ENCODE measurements around the gene CSF1R.

CSF1R gene

DNA sequence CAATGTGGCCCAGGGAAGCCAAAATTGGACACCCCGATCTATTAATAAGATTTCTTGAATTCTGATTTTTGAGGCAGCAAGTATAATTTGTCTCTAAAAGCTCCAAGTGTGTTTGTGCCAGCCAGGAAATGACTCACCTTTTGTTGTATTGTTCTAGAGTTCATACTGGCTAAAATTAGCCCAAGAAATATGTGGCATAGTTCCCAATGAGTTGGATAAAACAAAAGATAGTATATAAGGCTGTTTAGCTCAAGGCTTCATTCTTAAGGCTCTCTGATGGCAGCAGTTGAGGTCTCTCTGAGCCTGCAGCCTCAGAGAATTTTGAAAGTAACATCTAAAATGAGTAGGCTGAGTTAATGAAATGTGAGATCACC is 64.2 kb downstream of the CSF1R start:
- no peak for DNase-seq

DNA sequence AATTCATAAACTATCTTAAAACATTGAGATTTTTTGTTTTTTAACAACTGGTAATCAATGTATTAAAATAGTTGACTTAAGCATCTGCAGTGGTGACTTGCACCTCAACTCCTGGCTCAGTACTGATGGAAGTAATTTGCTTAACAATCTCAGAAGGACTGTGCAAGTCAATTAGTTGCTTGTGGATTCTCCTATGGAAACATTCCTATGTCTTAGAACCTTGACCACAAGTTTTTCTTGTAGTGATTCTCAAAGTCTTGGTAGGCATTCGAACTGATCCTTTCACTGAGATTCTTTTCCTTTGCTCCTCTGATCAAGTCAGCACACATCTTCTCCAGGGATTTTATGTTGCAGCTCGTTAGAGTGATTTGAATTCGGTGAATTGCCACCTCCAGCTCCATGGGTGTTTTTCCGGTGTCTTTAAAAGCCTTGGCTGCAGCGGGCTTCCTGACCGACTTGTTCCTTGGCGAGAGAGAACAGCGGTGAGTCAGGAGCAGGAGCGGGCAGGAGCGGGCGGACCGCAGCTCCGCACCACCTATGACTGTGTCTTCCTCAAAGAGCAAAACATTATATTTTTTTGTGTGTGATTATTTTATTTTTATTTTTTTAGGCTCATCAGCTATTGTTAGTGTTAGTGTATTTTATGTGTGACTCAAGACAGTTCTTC is 64.7 kb downstream of the CSF1R start:
- no peak for DNase-seq

DNA sequence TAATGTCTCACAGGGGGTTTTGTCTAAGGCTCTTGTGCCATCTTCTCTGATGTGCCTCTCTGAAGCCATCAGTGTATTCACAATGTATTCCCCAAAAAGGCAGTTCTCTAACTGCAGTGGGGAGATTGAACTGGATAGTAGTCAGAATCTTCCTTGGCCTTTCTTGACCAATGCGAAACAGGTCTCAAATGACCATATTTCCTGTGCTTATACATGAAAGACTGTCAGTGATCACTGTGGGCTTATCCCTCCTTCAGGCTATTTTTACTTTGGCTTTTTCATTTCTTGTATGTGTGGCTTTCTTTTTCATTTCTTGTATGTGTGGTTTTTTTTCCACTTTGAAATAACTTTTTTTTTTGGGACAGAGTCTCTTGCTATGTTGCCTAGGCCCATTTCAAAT is 66.1 kb downstream of the CSF1R start:
- no peak for DNase-seq

DNA sequence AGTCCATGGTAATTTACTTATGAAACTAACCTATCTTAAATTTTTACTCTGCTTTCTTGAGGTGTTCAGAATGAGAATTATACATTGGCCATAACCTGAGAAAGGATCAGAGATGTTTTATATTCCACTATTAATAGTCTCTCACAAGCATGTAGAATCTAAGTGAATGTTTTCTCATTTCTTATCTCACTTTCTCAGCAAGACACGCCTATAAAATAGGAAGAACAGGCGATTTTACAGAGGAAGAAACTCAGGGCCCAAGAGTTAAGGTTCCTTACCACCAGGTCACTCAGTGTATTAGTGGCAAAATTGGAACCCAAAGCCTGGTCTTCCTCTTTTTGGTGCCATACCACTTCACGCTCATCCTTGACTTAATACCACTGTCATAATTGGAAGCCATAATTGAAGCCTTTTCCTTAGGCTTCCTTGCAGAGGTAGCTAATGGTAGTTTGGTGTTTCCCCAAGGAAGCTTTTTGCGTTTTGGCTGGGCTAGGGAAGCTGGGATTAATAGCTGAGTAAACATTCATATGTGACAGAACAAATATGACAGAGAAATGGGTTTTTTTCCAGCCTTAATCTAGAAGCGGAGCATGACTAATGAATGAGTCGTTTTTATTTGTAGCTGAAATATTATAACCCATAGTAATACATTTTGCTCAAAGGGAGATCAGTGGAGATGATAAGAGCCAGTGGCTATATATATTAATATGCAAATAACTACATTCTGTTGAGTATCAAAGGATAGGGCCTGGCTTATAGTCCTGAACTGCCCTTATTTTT is 68.9 kb downstream of the CSF1R start:
- no peak for DNase-seq

DNA sequence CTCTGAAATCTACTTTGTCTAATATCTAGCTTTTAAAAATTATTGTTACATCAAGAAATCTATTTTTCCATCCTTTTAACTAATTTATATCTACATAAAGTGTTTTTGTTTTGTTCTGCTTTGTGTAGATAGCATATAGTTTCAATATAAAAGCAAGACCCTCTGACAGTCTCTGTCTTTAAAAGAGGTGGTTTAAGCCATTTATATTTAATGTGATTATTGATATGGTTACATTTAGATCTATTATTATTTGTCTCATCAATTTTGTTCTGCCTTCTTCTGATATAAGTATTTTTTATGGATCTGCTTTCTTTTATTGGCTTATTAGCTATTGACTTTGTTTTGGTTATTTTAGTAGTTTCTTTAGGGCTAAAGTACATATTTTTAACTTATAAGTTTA is 69.8 kb downstream of the CSF1R start:
- DNase-seq = no peak

DNA sequence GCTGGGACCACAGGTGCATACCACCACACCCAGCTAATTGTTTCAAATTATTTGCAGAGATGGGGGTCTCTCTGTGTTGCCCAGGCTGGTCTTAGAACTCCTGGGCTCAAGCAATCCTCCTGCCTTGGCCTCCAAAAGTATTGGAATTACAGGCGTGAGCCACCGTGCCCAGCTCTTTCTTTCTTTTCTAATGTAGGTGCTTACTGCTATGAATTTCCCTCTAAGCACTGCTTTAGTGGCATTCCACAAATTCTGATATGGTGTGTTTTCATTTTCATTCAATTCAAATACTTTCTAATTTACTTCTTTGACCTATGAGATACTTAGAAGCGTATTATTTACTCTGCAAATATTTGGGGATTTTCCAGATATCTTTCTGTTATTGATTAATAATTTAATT is 70.9 kb downstream of the CSF1R start:
- no peak for DNase-seq

DNA sequence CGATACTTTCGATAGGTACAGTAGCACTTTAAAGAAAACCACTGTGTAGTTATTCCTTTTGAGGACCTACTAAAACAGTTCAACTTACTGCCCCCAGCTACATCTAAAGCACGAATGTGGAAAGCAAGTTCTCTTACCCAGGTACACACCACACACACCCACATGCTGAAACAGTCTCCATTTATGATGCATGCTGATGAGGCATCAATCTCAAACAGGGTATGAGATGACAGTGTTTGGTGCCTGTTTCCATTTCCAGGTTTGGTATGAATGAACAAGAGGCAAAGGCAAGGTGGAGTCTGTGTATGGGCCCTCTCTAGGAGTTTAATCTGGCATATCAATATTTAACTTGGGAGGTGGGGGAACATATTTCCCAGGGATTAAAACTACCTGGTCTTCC is 71.9 kb downstream of the CSF1R start:
- DNase-seq = no peak

DNA sequence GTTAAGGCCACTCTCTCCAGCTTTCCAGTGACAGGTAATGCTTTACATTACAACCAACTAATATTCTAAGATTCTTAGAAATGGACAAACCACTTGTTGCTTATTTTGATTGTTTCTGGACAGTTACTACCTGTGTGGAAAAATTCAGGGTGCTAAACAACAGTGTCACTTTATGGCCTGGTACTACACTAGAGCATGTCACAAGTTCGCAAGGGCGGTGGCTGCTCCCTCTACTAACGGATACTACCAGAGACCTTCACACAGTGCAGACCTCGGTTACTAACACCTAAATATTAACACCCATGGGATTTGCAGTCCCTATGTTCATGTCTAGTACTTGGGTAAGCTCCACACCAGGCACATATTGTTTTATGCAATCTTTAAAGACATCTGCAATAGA is 72.4 kb downstream of the CSF1R start:
- DNase-seq = no peak

DNA sequence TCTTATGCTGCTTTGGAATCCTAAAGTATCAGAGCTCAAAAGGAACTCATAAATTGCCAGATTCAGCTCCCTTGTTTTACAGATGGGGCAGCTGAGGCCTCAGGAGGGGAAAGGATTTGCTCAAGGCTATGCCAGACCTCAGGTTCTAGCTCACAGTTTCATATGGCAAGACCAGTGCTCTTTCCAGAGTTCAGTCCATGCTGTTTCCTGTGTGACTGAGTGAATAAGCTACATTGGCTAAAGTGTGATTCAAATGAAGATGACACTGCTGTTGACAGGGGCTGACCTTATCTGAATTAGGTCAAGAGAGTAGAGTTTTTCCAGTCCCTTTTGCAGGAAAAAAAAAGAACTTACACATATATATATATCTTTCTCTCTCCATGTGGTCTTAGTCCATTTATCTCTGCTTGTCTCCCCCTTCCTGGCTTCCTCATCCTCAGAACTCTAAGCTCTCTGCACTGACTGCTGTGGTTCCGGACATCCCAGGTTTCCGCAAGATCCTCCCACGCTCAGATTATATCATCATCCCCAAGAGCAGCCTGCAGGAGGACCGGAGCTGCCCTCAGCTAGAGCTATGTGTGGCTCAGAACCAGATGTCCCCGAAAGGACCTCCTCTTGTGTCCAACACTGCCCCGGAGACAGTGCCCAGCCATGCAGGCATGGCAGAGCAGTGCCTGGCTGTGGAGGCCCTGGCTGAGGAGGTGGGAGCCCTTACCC is 76.5 kb downstream of the CSF1R start:
- DNase-seq = no peak

DNA sequence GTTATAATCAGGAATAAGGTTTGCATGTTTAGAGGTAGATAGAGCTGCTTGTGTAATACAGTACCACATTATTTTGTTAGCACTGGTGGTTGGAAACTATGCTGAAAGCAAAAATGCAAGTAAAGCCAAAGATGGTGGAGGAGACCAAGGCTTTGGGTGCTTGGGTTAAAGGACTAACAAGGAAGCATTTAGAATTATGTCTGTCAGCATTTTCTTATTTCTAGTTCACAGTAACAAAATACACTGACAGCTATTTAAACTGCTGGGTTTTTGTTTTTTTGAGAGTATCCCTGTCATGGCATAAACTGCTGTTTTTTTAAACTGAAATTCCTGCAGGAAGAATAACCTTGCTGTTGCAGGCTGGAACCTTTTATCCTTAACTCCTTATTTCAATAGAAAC is 79.3 kb downstream of the CSF1R start:
- DNase-seq = no peak

DNA sequence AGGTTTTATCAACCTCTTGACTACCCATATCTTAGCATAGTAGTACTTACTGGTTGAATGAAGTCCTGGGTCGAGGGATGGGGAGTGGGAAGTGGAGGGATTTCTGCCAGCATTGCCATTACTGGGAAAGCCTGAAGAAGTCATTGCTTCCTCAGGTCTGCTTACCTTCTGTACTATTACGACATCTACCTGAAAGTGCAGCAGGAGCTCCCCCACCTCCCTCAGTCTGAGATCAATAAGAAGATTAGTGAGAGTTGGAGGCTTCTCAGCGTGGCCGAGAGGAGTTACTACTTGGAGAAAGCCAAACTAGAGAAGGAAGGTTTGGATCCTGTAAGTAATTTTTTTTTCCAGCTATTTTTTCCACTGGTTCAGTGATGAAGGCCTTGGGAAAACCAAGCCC is 80.0 kb downstream of the CSF1R start:
- DNase-seq = no peak
